ENCODE data around the gene FAP.

DNA sequence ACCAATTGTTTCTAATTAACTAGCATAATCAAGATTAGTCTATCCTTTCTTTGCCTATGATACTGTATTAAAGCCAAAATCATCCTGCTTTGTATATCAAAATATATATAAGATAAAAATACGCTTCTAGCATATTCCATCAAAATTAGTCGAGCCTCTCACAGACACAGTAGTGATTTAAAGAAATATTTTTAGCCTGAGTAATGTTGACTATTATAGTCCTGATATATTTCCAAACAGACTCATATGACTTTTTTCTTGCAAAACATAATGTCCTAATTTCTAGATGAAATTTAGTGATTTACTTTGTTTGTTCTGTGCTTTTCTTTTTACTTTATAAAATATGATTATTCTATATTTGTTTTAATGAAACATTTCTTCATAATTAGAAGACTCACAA, 30.9 kb downstream of the FAP start:
- TF ChIP-seq CBFB (CRISPR knock-in tag; IDR thresholded peaks at IDR 0.05; ENCODE audit: low read depth) (no peak), TEAD4 (CRISPR knock-in tag; IDR thresholded peaks at IDR 0.05) (no peak), TEAD1 (CRISPR knock-in tag; IDR thresholded peaks at IDR 0.05) (no peak), CTCF (IDR thresholded peaks at IDR 0.05) (no peak)

Measured in WTC11 (cell line).